ENCODE results near the gene ZNF550.

DNA sequence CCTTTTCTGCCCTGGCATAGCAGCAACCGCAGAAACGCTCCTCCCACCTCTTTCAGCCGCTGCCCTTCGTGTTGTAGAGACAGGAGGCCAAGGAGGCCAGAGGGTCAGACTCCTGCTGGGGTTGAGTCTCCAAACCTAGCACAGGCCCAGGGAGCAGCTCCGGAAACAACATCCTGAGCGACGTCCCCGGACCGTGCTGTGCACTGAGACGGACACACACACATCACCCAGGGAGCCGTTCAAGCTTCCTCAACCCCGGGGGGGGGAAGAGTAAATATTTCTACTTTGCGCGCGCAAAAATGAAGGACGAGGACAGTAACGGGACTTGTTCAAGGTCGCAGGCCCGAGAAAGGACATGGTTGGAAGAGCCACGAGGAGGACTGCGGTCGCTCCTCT lies 657 bp downstream of the ZNF550 start:
- TF ChIP-seq GATA2 (IDR thresholded peaks at IDR 0.05; ENCODE audit: low read depth, low read length): no peak
- TF ChIP-seq GATA3 (IDR thresholded peaks at IDR 0.05; ENCODE audit: low read depth, low read length): no peak

All from SH-SY5Y (cell line).